VCaP (cell line): ENCODE data around the gene ANKRD33B.

Source experiments
- H3K27ac ChIP-seq: fragments of 450-650 bp; 2 replicates; pipeline ENCODE4 v1.5.1; 2017
- TF ChIP-seq, protein P1 (sequence below): fragments of 450-650 bp; conservative IDR thresholded peaks from 2 replicates; pipeline ENCODE4 v1.5.1; 2017; ENCODE audit warnings: mild to moderate bottlenecking, moderate library complexity

The ANKRD33B gene

DNA sequence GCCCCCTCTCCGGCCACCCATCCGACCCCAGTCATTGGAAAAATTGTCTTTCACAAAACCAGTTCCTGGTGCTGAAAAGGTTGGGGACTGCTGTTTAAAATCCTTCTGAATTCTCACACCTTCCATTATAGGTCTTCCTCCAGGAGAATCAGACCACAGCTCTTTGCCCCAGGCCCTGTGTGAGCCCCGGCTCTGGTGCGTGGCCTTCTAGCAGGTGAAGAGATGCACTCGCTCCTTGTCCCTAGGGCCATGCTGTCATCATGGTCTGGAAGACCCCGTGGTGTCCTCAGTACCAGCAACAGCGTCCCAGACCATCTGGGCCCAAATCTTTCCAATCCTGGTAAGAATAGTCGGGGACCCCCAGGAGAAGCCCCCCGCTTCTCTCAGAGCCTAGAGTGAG, 101.9 kb downstream of the ANKRD33B start:
- TF ChIP-seq, protein P1, sequence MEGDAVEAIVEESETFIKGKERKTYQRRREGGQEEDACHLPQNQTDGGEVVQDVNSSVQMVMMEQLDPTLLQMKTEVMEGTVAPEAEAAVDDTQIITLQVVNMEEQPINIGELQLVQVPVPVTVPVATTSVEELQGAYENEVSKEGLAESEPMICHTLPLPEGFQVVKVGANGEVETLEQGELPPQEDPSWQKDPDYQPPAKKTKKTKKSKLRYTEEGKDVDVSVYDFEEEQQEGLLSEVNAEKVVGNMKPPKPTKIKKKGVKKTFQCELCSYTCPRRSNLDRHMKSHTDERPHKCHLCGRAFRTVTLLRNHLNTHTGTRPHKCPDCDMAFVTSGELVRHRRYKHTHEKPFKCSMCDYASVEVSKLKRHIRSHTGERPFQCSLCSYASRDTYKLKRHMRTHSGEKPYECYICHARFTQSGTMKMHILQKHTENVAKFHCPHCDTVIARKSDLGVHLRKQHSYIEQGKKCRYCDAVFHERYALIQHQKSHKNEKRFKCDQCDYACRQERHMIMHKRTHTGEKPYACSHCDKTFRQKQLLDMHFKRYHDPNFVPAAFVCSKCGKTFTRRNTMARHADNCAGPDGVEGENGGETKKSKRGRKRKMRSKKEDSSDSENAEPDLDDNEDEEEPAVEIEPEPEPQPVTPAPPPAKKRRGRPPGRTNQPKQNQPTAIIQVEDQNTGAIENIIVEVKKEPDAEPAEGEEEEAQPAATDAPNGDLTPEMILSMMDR, result no peak

DNA sequence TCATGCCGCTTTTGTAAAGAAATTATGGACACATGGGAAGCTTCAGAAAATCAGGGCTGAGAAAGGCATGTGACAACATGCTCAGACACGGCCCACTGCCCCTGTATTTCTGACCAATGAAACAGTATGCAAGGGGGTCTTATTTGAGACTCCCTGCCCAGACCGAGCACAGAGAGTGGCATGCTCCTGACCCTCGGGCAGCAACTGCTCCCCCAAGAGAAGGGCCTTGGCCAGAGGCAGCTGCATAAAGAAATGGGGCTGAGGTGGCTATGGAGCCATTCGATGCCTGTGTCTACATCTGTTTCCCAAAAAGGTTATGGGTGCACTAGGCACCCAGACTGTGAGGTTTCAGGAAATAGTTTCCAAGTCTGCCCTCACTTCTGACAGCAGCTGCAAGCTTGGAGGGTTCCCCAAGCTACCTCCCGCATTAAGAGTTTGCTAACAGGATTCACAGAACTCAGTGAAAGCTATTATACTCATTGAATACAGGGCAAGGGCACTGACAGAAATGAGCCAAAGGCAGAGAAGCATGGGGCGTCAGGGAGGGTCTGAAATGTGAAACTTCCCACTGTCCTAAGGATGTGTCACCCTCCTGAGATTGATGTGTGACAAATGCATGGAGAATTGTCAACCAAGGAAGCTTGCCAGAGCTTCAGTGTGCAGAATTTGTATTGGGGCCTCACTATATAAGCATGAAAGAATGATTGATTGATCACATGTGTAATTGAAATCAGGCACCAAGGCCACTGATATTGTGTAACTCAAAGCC, 102.8 kb downstream of the ANKRD33B start:
- TF ChIP-seq, protein P1, result no peak
- no peak overlapping the region for H3K27ac ChIP-seq

More for the DNA sequence above, 101.9 kb downstream of the ANKRD33B start:
- no peak overlapping the region for H3K27ac ChIP-seq

GRCh38 chr5:10667431-10668057, 103.7 kb downstream of the ANKRD33B start:
- H3K27ac ChIP-seq, result no peak overlapping the region
- TF ChIP-seq, protein P1, result no peak

- no peak overlapping the region for H3K27ac ChIP-seq
- TF ChIP-seq, protein P1, result no peak
Observed at GRCh38 chr5:10668697-10669096, 104.8 kb downstream of the ANKRD33B start.

- no peak overlapping the region for H3K27ac ChIP-seq
- TF ChIP-seq, protein P1, result no peak
Observed at GRCh38 chr5:10669983-10670382, 106.1 kb downstream of the ANKRD33B start.

GRCh38 chr5:10671041-10672008, 107.5 kb downstream of the ANKRD33B start:
- TF ChIP-seq, protein P1, result no peak
- H3K27ac ChIP-seq, result no peak overlapping the region
